GM21390 (cell line): ENCODE measurements around the gene F8.
"Not testable (repeated sequence)": the region's sequence is repeated elsewhere in the genome, so short reads cannot be mapped to it uniquely, and the experiment has no call there.

ENCODE experiments used
- ATAC-seq: cut with Tn5 transposase; IDR thresholded peaks from one replicate; pipeline ENCODE4 v1.9.1; 2021; ENCODE audit not compliant: unreplicated experiment

The F8 gene

GRCh38 chrX:155035688-155036087 lies 13.2 kb upstream of the F8 start:
- no peak for ATAC-seq

GRCh38 chrX:155031657-155032056 lies 9.1 kb upstream of the F8 start:
- ATAC-seq: no peak

- no peak for ATAC-seq
Observed at GRCh38 chrX:155028877-155029291, 6.4 kb upstream of the F8 start.

GRCh38 chrX:155028129-155028528 lies 5.6 kb upstream of the F8 start:
- ATAC-seq: no peak

- no peak for ATAC-seq
Observed at GRCh38 chrX:155027509-155028066, 5.1 kb upstream of the F8 start.

- peak; percentile 85 for ATAC-seq
Observed at GRCh38 chrX:155026727-155027508, 4.4 kb upstream of the F8 start, which contains the start of gene FUNDC2. Gene FUNDC2, plus strand, starts transcription at chrX:155026844. Its CDS starts 95 bp downstream, at chrX:155026939.

GRCh38 chrX:155026420-155026726 lies 3.9 kb upstream of the F8 start:
- ATAC-seq: no peak

- ATAC-seq: no peak
Observed at GRCh38 chrX:155023907-155024833, 1.6 kb upstream of the F8 start.

- no peak for ATAC-seq
Observed at GRCh38 chrX:155020591-155020990, 1.9 kb downstream of the F8 start.

GRCh38 chrX:155009994-155010472 lies 12.5 kb downstream of the F8 start:
- ATAC-seq: no peak

- ATAC-seq: not testable (repeated sequence)
Observed at GRCh38 chrX:155008578-155008977, 13.9 kb downstream of the F8 start.

GRCh38 chrX:155006913-155007671 lies 15.4 kb downstream of the F8 start:
- ATAC-seq: not testable (repeated sequence)

GRCh38 chrX:155006379-155006778 lies 16.1 kb downstream of the F8 start:
- ATAC-seq: not testable (repeated sequence)

- ATAC-seq: no peak
Observed at GRCh38 chrX:155005190-155005589, 17.3 kb downstream of the F8 start.

GRCh38 chrX:155001873-155002272 lies 20.6 kb downstream of the F8 start:
- no peak for ATAC-seq

- ATAC-seq: no peak
Observed at GRCh38 chrX:155000841-155001240, 21.7 kb downstream of the F8 start.

- no peak for ATAC-seq
Observed at GRCh38 chrX:154998204-154998880, 24.2 kb downstream of the F8 start.

- no peak for ATAC-seq
Observed at GRCh38 chrX:154991476-154991875, 31.0 kb downstream of the F8 start.

GRCh38 chrX:154991039-154991438 lies 31.5 kb downstream of the F8 start:
- ATAC-seq: no peak

- ATAC-seq: no peak
Observed at GRCh38 chrX:154990496-154990895, 32.0 kb downstream of the F8 start.
